Endodermal cell (in vitro differentiated cells): ENCODE data around the gene GNG13. TPM values are rescaled to one million over a fixed set of nuclear protein-coding genes. Genes with fewer than 3 reads are reported as not detected.

Experiments used
- DNase-seq: peaks from one replicate; pipeline ENCODE4 v3.0.0-alpha.2; 2017
- H3K27ac ChIP-seq: 2 replicates; pipeline ENCODE4 v1.5.1; 2013; ENCODE audit warnings: mild to moderate bottlenecking, low read depth, low read length, moderate library complexity
- H3K27me3 ChIP-seq: 2 replicates; pipeline ENCODE4 v1.6.1; 2013; ENCODE audit warnings: mild to moderate bottlenecking, low read length, moderate library complexity; ENCODE audit not compliant: insufficient read depth, control insufficient read depth, poor library complexity, severe bottlenecking
- H3K36me3 ChIP-seq: 2 replicates; pipeline ENCODE4 v1.7.0; 2013; ENCODE audit warnings: mild to moderate bottlenecking, low read length, moderate library complexity; ENCODE audit not compliant: control insufficient read depth, insufficient read depth
- H3K4me1 ChIP-seq: one replicate; pipeline ENCODE4 v1.7.0; 2013; ENCODE audit warnings: low read length; ENCODE audit not compliant: control insufficient read depth, insufficient read depth
- H3K4me3 ChIP-seq: 2 replicates; pipeline ENCODE4 v1.5.1; 2013; ENCODE audit warnings: mild to moderate bottlenecking, low read length, moderate library complexity
- H3K9ac ChIP-seq: 2 replicates; pipeline ENCODE4 v1.6.1; 2013; ENCODE audit warnings: mild to moderate bottlenecking, low read length, moderate library complexity; ENCODE audit not compliant: poor library complexity, severe bottlenecking; ENCODE audit errors: extremely low read depth
- H3K9me3 ChIP-seq: 2 replicates; pipeline ENCODE4 v1.6.1; 2013; ENCODE audit warnings: mild to moderate bottlenecking, low read length, moderate library complexity; ENCODE audit not compliant: control insufficient read depth
- H3K27ac Mint-ChIP-seq: 2 replicates; pipeline ENCODE4 v1.8.0; 2020; ENCODE audit warnings: mixed read lengths
- H3K27me3 Mint-ChIP-seq: 2 replicates; pipeline ENCODE4 v1.8.0; 2021; ENCODE audit warnings: mild to moderate bottlenecking, mixed read lengths; ENCODE audit not compliant: insufficient read depth
- H3K36me3 Mint-ChIP-seq: 2 replicates; pipeline ENCODE4 v1.8.0; 2020; ENCODE audit warnings: low read depth, mixed read lengths
- H3K4me1 Mint-ChIP-seq: 2 replicates; pipeline ENCODE4 v1.8.0; 2020; ENCODE audit warnings: mixed read lengths
- H3K4me3 Mint-ChIP-seq: 2 replicates; pipeline ENCODE4 v1.8.0; 2020; ENCODE audit warnings: mild to moderate bottlenecking, moderate library complexity, mixed read lengths
- H3K9me3 Mint-ChIP-seq: 2 replicates; pipeline ENCODE4 v1.8.0; 2020; ENCODE audit warnings: mild to moderate bottlenecking, mixed read lengths
- WGBS, 2 experiments: methylation state at CpG; one replicate each; pipeline versions ENCODE4 v1.1.5 to v1.1.7; 2013; ENCODE audit warnings: missing lambda C conversion rate in 2 of 2, mixed read lengths in 1 of 2; ENCODE audit not compliant: insufficient coverage in 1 of 2, insufficient read length in 1 of 2; 5-methylcytosine and 5-hydroxymethylcytosine counted together
- total RNA-seq, 2 donors: library from RNA; stranded (reverse); fragmentation: NEBNext Ultra II Directional in 1 of 2; extraction: Animal tissue kit (Norgen Biotek cat#: 25700) in 1 of 2; gene quantifications; 2 replicates in 1 of 2; 3 replicates in 1 of 2; pipeline ENCODE4 v1.2.1, GENCODE V29; 2021
- TF ChIP-seq, protein P1 (sequence below): fragments of 200-600 bp; sonication (generic); conservative IDR thresholded peaks from 2 replicates; pipeline ENCODE4 v1.5.0; 2021; ENCODE audit warnings: antibody characterized with exemption, mild to moderate bottlenecking

The GNG13 gene
- total RNA-seq, 2 donors from 2014 or later, result not detected

DNA sequence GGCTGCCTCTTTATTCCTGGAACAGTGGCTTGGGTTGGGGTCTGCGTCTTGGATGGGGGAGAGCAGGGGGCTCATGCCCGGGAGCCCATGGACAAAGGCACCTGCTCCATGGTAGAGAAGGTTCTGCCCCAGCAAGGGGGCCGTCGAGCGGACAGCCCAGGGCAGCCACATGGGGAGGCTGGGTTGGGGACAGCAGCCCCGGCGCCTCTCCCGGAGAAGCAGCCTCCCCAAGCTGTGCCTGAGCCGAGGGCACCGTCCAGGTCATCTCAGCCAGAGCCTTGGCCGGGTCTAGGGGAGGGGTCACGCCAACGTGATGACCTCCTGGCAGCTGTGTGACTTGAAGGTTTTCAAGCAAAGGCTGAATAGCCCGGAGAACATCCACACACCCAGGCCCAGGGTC lies 32.9 kb upstream of the GNG13 start:
- peaks cover 12% of the 10 kb centered on the region for H3K9me3 ChIP-seq
- WGBS, 2 experiments, result 87 to 93% methylated on average over 14 of the region's 14 CpGs
- peaks cover 3% of the 10 kb centered on the region for H3K27me3 Mint-ChIP-seq
- no peaks in the 10 kb centered on the region for H3K4me1 Mint-ChIP-seq
- no peaks in the 10 kb centered on the region for H3K36me3 ChIP-seq
- no peaks in the 10 kb centered on the region for H3K27me3 ChIP-seq
- DNase-seq, result no peak
- H3K4me3 ChIP-seq, result no peak overlapping the region
- no peak overlapping the region for H3K27ac Mint-ChIP-seq
- no peaks in the 10 kb centered on the region for H3K36me3 Mint-ChIP-seq
- no peak overlapping the region for H3K9ac ChIP-seq
- H3K9me3 Mint-ChIP-seq, result peaks cover 23% of the 10 kb centered on the region
- H3K27ac ChIP-seq, result no peak overlapping the region
- H3K4me3 Mint-ChIP-seq, result no peak overlapping the region
- no peaks in the 10 kb centered on the region for H3K4me1 ChIP-seq
- TF ChIP-seq, protein P1, sequence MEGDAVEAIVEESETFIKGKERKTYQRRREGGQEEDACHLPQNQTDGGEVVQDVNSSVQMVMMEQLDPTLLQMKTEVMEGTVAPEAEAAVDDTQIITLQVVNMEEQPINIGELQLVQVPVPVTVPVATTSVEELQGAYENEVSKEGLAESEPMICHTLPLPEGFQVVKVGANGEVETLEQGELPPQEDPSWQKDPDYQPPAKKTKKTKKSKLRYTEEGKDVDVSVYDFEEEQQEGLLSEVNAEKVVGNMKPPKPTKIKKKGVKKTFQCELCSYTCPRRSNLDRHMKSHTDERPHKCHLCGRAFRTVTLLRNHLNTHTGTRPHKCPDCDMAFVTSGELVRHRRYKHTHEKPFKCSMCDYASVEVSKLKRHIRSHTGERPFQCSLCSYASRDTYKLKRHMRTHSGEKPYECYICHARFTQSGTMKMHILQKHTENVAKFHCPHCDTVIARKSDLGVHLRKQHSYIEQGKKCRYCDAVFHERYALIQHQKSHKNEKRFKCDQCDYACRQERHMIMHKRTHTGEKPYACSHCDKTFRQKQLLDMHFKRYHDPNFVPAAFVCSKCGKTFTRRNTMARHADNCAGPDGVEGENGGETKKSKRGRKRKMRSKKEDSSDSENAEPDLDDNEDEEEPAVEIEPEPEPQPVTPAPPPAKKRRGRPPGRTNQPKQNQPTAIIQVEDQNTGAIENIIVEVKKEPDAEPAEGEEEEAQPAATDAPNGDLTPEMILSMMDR, result no peak

DNA sequence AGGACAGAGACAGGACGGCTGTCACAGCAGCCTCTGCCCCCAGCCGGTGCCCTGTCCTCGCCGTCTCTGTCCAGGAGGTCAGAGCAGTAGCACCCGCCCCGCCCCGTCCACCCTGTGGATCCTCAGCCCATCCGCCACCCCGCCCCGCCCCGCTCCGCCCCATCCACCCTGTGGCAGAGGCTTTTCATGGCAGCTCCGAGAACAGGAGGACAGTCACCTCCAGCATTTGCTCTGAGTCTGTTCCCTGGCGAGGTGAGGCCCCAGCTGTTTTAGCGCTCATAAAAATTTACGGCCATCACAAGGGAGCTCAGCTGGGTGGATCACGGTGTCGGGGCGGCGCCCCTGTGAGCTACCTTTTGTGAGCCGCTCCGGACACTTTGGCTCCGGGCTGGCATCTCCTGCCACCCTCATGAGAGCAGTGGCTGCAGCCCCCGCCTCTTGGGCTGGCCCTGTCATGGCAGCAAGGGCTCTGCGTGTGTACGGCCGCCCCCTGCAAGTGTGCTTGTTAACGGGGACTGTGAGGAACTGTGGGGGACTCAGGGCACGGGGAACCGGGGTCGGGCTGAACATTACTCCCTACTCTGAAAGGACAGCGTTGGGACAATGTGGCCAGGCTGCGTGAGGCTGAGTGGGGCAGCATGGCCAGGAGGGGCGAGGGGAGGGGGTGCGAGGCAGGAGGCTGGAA lies 32.3 kb upstream of the GNG13 start:
- H3K27ac ChIP-seq, result no peak overlapping the region

DNA sequence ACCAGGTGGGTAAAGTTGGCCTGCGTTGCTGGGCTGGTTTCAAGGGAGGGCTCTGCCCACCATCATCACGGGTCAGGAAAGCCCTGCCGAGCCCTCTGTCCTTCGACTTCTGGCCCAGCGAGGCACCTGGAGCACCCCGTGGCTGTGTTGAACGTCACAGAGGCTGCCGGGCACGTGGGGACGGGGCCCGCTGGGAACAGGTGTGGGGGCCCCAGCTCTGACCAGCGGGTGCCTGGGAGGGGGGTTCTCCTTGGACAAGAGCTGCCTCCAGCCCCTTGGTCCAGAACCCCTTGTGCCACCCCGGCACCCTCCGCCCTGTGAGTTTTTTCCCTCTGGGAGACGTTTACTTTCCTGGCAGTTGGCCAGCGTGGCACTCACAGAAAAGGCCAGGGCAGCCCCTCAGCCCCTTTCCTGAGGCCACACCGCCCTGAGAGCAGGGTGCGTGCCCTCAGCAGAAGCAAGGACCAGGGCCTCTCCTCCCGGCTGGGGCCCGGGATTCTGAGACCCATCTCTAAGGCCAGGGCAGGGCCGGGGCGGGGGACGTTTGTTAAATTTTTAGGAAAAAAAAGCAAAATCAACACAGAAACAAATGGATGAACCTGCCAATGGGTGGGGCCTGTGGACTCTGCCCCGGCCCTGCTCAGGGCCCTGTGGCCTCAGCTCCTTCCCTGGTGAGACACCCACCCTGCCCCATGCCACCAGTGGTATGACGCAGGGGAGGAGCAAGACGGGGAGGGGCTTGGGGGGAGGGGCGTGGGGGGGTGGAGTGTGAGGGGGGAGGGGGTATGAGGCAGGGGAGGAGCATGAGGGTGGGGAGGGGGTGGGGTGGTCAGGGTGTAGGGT lies 31.3 kb upstream of the GNG13 start:
- no peaks in the 10 kb centered on the region for H3K36me3 ChIP-seq
- H3K27ac ChIP-seq, result no peak overlapping the region
- H3K27ac Mint-ChIP-seq, result no peak overlapping the region
- peaks cover 12% of the 10 kb centered on the region for H3K9me3 Mint-ChIP-seq
- no peaks in the 10 kb centered on the region for H3K4me1 ChIP-seq
- H3K4me3 Mint-ChIP-seq, result no peak overlapping the region
- H3K27me3 Mint-ChIP-seq, result peaks cover 3% of the 10 kb centered on the region
- no peaks in the 10 kb centered on the region for H3K27me3 ChIP-seq
- no peak overlapping the region for H3K4me3 ChIP-seq
- no peak for DNase-seq
- TF ChIP-seq, protein P1, result no peak
- WGBS, 2 experiments, result 93 to 96% methylated on average over 15 to 24 of the region's 27 CpGs
- no peak overlapping the region for H3K9ac ChIP-seq
- peaks cover 9% of the 10 kb centered on the region for H3K9me3 ChIP-seq
- H3K4me1 Mint-ChIP-seq, result no peaks in the 10 kb centered on the region
- H3K36me3 Mint-ChIP-seq, result no peaks in the 10 kb centered on the region

More for the DNA sequence above, 32.3 kb upstream of the GNG13 start:
- TF ChIP-seq, protein P1, result no peak
- Histone ChIP-seq H3K36me3 (no peaks in the 10 kb centered on the region), H3K4me3 (no peak overlapping the region), H3K9ac (no peak overlapping the region), H3K9me3 (peaks cover 12% of the 10 kb centered on the region), H3K27me3 (no peaks in the 10 kb centered on the region), H3K4me1 (no peaks in the 10 kb centered on the region)
- no peak overlapping the region for H3K27ac Mint-ChIP-seq
- no peaks in the 10 kb centered on the region for H3K36me3 Mint-ChIP-seq
- DNase-seq, result no peak
- H3K9me3 Mint-ChIP-seq, result peaks cover 20% of the 10 kb centered on the region
- no peaks in the 10 kb centered on the region for H3K4me1 Mint-ChIP-seq
- WGBS, 2 experiments, result 87 to 90% methylated on average over 22 to 31 of the region's 35 CpGs
- no peak overlapping the region for H3K4me3 Mint-ChIP-seq
- H3K27me3 Mint-ChIP-seq, result peaks cover 3% of the 10 kb centered on the region
